Chondrocyte (in vitro differentiated cells): ENCODE data around the gene SSR1. TPM values are rescaled to one million over a fixed set of nuclear protein-coding genes. Genes with fewer than 3 reads are reported as not detected.

ENCODE experiments used
- DNase-seq: peaks from one replicate; pipeline ENCODE4 v3.0.0; 2021; ENCODE audit warnings: mixed read lengths, low spot score
- H3K27ac Mint-ChIP-seq: one replicate; pipeline ENCODE4 v1.8.0; 2021; ENCODE audit warnings: mild to moderate bottlenecking, moderate library complexity, mixed read lengths; ENCODE audit not compliant: unreplicated experiment
- H3K27me3 Mint-ChIP-seq: 2 replicates; pipeline ENCODE4 v1.8.0; 2021; ENCODE audit warnings: low read depth, mixed read lengths
- H3K36me3 Mint-ChIP-seq: 2 replicates; pipeline ENCODE4 v1.8.0; 2021; ENCODE audit warnings: low read depth, mixed read lengths
- H3K4me1 Mint-ChIP-seq: 2 replicates; pipeline ENCODE4 v1.8.0; 2021; ENCODE audit warnings: low read depth, mild to moderate bottlenecking, mixed read lengths
- H3K4me3 Mint-ChIP-seq: one replicate; pipeline ENCODE4 v1.8.0; 2021; ENCODE audit warnings: mild to moderate bottlenecking, moderate library complexity, mixed read lengths; ENCODE audit not compliant: unreplicated experiment
- H3K9me3 Mint-ChIP-seq: 2 replicates; pipeline ENCODE4 v1.8.0; 2021; ENCODE audit warnings: low read depth, mixed read lengths
- total RNA-seq: library from RNA; stranded (reverse); gene quantifications from 3 replicates; pipeline ENCODE4 v1.2.1, GENCODE V29; 2021
- TF ChIP-seq, protein P1 (sequence below): fragments of 200-600 bp; sonication (generic); IDR thresholded peaks from 2 replicates; pipeline ENCODE4 v1.5.0; 2021; ENCODE audit warnings: antibody characterized with exemption, mild to moderate bottlenecking, moderate library complexity

The SSR1 gene
- total RNA-seq, 1 donor from 2014 or later, result 236 TPM

DNA sequence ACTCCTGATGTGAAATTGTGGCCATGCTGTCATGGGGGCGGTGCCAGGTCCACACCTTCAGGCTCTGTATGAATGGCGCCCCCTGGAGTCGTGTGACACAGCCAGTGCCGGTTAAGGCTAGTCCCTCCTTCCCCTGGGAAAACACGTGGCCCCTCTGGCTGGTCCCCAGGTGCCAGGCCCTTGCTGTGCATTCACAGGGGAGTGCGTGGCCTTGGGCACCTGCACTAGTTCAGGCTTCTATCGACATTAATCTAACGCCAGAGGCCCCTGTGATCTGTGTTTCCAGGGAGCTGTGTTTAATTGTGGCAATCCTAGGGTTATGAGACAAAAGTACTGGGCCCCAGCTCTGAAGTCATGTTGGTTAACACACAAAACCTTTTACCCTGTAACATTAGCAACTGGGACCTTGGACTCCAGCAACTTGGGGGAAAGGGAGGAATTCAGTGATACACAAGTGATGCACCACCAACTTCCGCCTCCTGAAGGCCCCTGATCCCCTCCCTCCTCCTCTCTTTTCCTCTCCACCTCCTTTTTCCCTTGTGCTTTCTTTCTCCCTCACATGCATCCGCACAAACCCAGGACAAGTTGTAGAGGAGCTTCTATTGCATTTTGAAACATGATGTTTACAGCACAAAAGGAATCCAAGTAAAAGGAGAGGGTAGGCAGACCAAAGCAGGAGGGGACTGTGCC, 74.0 kb downstream of the SSR1 start:
- H3K4me1 Mint-ChIP-seq, result peaks cover 31% of the 10 kb centered on the region
- peak overlapping the region; percentile 43 for H3K27ac Mint-ChIP-seq
- TF ChIP-seq, protein P1, sequence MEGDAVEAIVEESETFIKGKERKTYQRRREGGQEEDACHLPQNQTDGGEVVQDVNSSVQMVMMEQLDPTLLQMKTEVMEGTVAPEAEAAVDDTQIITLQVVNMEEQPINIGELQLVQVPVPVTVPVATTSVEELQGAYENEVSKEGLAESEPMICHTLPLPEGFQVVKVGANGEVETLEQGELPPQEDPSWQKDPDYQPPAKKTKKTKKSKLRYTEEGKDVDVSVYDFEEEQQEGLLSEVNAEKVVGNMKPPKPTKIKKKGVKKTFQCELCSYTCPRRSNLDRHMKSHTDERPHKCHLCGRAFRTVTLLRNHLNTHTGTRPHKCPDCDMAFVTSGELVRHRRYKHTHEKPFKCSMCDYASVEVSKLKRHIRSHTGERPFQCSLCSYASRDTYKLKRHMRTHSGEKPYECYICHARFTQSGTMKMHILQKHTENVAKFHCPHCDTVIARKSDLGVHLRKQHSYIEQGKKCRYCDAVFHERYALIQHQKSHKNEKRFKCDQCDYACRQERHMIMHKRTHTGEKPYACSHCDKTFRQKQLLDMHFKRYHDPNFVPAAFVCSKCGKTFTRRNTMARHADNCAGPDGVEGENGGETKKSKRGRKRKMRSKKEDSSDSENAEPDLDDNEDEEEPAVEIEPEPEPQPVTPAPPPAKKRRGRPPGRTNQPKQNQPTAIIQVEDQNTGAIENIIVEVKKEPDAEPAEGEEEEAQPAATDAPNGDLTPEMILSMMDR, result peak; percentile 81

GRCh38 chr6:7238526-7238899, 74.5 kb downstream of the SSR1 start:
- Mint-ChIP-seq H3K4me1 (peaks cover 27% of the 10 kb centered on the region), H3K4me3 (no peak overlapping the region), H3K27ac (no peak overlapping the region), H3K27me3 (no peaks in the 10 kb centered on the region), H3K36me3 (peaks cover 12% of the 10 kb centered on the region), H3K9me3 (no peaks in the 10 kb centered on the region)
- TF ChIP-seq, protein P1, result no peak
- no peak for DNase-seq

More for the DNA sequence above, 74.0 kb downstream of the SSR1 start:
- Mint-ChIP-seq H3K36me3 (peaks cover 8% of the 10 kb centered on the region), H3K4me3 (no peak overlapping the region), H3K9me3 (no peaks in the 10 kb centered on the region), H3K27me3 (no peaks in the 10 kb centered on the region)
- no peak for DNase-seq

DNA sequence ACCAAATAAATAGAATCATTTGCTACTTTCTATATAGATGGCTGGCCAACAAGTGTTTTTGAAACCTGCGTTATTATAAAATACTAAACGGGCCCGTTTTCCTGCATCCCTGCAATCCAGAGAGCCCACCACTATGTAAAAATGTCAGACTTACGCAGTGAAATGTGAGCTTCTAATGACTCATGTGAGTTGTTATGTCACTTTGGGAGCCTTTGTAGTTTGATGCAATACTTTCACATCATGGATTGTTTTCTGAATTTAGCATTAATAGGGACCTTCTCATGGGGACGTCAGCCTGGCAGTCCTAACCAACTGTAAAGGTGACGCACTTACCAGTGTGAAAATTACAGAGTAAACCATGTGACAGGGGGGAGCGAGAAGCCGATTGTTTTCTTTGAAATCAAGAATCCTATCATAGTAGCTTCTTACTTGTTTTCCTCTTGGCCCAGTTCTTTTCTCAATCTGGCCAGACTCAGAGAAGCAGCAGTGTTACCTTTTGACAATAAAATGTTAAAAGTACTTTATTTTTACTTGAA, 75.3 kb downstream of the SSR1 start:
- Mint-ChIP-seq H3K9me3 (no peaks in the 10 kb centered on the region), H3K27me3 (no peaks in the 10 kb centered on the region), H3K4me1 (peaks cover 19% of the 10 kb centered on the region), H3K4me3 (no peak overlapping the region), H3K36me3 (peaks cover 12% of the 10 kb centered on the region), H3K27ac (no peak overlapping the region)
- DNase-seq, result no peak
- TF ChIP-seq, protein P1, result no peak

GRCh38 chr6:7236306-7237209, 76.4 kb downstream of the SSR1 start:
- peak; percentile 29 for DNase-seq
- peaks cover 18% of the 10 kb centered on the region for H3K36me3 Mint-ChIP-seq
- H3K27ac Mint-ChIP-seq, result peak overlapping the region; percentile 38
- peaks cover 12% of the 10 kb centered on the region for H3K4me1 Mint-ChIP-seq
- no peaks in the 10 kb centered on the region for H3K9me3 Mint-ChIP-seq
- TF ChIP-seq, protein P1, result no peak
- H3K27me3 Mint-ChIP-seq, result no peaks in the 10 kb centered on the region
- no peak overlapping the region for H3K4me3 Mint-ChIP-seq

DNA sequence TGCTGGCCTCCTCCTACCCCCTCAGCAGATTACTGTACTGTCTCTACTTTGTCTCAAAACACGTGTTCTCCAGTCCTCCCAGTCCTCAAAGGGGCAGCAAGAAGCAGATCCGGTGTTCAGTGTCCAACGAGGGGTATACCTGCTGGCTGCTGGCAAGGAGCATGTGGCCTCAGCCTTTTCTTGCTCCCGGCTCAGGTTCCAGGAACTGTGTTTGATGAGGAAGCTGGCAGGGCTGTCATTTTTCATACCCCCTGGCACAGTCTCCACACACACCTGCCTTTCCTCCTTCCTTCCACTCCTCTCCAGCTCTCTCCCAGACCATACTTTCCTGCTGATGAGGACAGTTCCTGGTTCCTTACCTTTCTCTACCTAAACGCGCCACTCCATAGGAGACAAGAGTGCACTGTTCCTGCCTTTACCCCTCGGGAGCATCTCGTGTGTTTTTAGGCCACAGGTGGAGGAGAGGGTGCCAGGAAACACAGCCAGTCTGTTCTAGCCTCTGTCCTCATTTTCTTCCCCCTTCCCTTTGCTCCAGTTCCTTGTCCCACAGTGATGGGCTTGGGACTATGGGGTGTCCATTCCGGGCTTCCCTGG, 77.2 kb downstream of the SSR1 start:
- H3K4me1 Mint-ChIP-seq, result peaks cover 6% of the 10 kb centered on the region

More for the DNA sequence above, 77.2 kb downstream of the SSR1 start:
- peak; percentile 37 for DNase-seq
- no peaks in the 10 kb centered on the region for H3K27me3 Mint-ChIP-seq
- H3K36me3 Mint-ChIP-seq, result peaks cover 19% of the 10 kb centered on the region
- H3K9me3 Mint-ChIP-seq, result no peaks in the 10 kb centered on the region
- H3K4me3 Mint-ChIP-seq, result no peak overlapping the region
- peak overlapping the region; percentile 49 for H3K27ac Mint-ChIP-seq
- TF ChIP-seq, protein P1, result no peak
